GM19324 (cell line): Measurements from ENCODE around the gene B4GALNT3.
"Not testable (repeated sequence)": the region's sequence is repeated elsewhere in the genome, so short reads cannot be mapped to it uniquely, and the experiment has no call there.

Source experiments
- ATAC-seq: cut with Tn5 transposase; IDR thresholded peaks from one replicate; pipeline ENCODE4 v1.9.1; 2021; ENCODE audit warnings: mild to moderate bottlenecking, moderate library complexity; ENCODE audit not compliant: unreplicated experiment, low FRiP score

Gene B4GALNT3

GRCh38 chr12:459430-460258 lies at the start of gene B4GALNT3:
TSS of gene B4GALNT3 (plus strand) at chr12:459939. CDS start at chr12:460377, 438 bp downstream.
- ATAC-seq, result no peak

GRCh38 chr12:414859-415258 lies 44.9 kb upstream of the B4GALNT3 start:
- no peak for ATAC-seq

- no peak for ATAC-seq
Measured at GRCh38 chr12:418432-418831, 41.3 kb upstream of the B4GALNT3 start.

GRCh38 chr12:422526-422925 lies 37.2 kb upstream of the B4GALNT3 start:
- no peak for ATAC-seq

GRCh38 chr12:435737-436136 lies 24.0 kb upstream of the B4GALNT3 start:
- not testable (repeated sequence) for ATAC-seq

GRCh38 chr12:442235-442884 lies 17.4 kb upstream of the B4GALNT3 start:
- ATAC-seq, result no peak

GRCh38 chr12:447141-447540 lies 12.6 kb upstream of the B4GALNT3 start:
- no peak for ATAC-seq

GRCh38 chr12:449203-449602 lies 10.5 kb upstream of the B4GALNT3 start:
- no peak for ATAC-seq

GRCh38 chr12:450438-450837 lies 9.3 kb upstream of the B4GALNT3 start:
- ATAC-seq, result no peak

GRCh38 chr12:452667-453210 lies 7.0 kb upstream of the B4GALNT3 start:
- ATAC-seq, result no peak

GRCh38 chr12:454833-455232 lies 4.9 kb upstream of the B4GALNT3 start:
- no peak for ATAC-seq

GRCh38 chr12:455821-456220 lies 3.9 kb upstream of the B4GALNT3 start:
- no peak for ATAC-seq

GRCh38 chr12:457676-458075 lies 2.1 kb upstream of the B4GALNT3 start:
- ATAC-seq, result no peak

- no peak for ATAC-seq
Measured at GRCh38 chr12:459050-459429, 699 bp upstream of the B4GALNT3 start.

- no peak for ATAC-seq
Measured at GRCh38 chr12:460261-461230, 807 bp downstream of the B4GALNT3 start.

- no peak for ATAC-seq
Measured at GRCh38 chr12:461425-461824, 1.7 kb downstream of the B4GALNT3 start.

- ATAC-seq, result no peak
Measured at GRCh38 chr12:462936-463705, 3.4 kb downstream of the B4GALNT3 start.

- ATAC-seq, result no peak
Measured at GRCh38 chr12:464484-465267, 4.9 kb downstream of the B4GALNT3 start.

- no peak for ATAC-seq
Measured at GRCh38 chr12:466039-466438, 6.3 kb downstream of the B4GALNT3 start.
